COR-L47 (cell line): ENCODE data around the gene MYO18B.

Experiments used
- DNase-seq: peaks from one replicate; lab custom pipeline; 2025; lab: John Stamatoyannopoulos, UW

MYO18B gene

DNA sequence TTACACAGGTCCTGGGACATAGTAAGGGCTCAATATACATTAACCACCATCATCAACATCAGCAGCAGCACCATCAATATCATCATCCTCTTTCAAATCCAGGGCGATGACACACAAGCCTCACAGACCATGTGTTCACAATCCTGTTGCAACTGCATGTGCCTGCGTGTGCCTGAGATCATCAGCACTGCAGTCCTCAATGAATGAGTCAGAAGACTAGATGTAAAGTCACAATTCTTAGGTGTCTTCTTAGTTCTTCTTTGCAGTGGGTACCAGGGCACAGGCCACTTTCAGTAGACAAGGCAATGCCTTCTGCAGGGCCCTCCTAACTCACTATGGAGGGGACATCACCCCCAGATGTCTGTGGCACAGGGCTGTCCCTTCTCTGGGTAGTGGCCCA lies 111.1 kb downstream of the MYO18B start:
- DNase-seq, result no peak

GRCh38 chr22:25853501-25854284 lies 111.7 kb downstream of the MYO18B start:
- peak; percentile 25 for DNase-seq

DNA sequence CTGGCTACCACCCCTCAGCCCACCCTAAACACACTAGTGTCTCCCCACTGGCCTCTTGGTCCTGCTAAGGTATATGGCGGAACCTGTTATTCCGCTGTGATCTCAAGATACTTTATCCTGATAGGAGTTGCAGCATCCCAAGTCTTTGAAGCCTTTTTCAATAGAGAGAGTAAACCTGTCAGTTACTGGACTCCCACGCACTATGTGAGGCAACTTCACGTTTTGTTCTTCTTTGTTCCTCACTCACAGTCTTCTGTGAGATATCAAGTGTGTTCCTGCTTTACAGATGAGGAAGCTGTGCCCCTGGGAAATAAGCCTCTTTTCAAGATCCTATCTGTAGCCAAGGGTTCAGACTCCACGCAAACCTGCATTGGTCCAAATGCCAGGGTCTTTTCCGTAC lies 127.8 kb downstream of the MYO18B start:
- DNase-seq, result no peak

DNA sequence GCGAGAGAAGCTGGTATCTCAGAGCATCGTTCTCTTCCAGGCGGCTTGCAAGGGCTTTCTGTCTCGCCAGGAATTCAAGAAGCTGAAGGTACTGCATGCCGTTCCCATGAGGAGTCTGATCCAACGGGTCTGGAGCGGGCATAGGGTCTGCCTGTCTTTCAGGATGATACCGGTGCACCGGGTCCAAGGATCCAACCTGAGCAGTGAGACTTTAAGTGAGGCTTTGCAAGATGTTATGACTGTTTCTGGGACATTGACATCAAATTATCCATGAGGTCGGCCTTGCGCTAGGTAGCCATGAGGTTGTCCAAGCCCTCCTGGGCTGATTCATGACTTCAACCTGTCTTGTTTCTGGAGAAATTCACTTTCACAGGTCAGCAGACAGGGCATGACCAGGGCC lies 132.3 kb downstream of the MYO18B start:
- no peak for DNase-seq

DNA sequence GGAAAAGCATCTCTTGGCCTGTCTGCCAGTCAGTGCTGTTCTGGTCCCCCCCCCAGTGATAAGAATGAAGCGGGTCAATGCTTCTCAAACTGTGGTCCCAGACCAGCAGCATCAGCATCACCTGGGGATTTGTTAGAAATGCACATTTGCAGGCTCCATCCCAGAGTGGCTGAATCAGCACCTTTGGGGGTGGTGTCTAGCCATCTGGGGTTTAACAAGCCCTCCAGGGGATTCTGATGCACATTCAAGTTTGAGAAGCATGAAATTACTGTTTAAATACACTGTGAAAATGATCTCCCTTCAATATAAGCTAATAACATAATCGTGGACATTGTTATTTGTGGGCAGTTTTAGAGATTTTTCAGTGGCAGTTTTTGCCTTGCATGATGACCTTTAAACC lies 133.5 kb downstream of the MYO18B start:
- no peak for DNase-seq

- no peak for DNase-seq
Measured at GRCh38 chr22:25876871-25877270, 134.9 kb downstream of the MYO18B start.

GRCh38 chr22:25878933-25879332 lies 136.9 kb downstream of the MYO18B start:
- peak; percentile 49 for DNase-seq

DNA sequence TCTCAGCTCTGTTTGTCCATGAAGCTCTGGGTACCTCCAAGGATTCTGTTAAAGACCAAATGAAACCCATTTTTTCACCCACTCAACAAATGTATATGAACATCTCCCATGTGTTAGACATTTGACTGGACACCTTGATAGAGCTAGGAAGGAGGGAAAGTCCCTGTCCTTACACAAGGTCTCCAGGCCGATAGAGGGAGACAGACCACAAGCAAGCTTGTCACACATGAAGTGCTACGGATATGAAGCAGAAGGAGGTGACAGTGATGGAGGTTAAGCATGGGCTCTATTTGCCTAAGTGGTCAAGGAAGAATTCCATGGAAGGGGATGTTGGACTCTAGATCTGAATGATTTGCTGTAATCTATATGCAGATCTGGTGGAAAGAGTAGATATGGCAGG lies 138.5 kb downstream of the MYO18B start:
- DNase-seq, result no peak

DNA sequence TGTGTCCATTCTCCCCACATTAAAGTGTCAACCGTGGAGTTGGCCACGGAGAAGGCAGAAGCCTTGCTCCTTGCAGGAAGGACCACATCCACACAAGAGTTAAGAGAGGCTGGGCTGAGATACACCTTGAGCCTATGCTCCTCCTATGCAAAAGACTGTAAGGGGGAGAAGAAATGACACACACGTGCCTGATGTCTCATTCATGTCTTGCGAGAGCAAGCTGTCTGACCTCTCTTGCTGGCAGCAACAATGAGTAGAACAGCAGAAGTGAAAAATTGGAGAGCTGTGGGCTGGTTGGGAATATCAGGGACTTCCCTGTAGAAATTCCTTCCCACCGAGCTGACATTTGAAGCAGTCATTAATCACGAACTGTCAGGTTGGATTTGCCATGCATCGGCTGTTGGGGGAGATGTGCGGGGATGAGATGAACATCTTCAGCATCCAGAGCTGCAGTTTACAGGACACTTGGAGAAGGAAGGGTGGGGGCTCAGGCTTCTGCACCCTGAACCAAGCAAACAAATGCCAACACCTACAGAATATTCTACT lies 139.3 kb downstream of the MYO18B start:
- no peak for DNase-seq

DNA sequence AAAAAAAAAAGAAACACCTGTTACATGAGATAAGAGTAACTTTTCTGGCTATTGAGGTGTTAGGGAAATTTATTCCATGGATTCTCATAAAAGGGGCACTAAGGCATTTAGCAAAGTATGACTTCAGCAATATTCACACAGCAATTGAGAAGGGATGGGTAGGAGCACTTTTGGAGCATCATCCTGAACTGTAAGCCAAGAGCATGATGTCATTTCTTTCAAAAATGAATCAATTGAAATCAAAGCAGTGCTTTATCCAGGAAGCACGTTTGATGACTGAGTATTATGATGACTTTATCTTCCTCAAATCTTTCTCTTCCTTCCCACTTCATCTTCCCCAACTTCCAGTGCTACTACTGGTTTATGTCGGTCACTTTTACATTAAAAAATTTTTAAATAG lies 140.4 kb downstream of the MYO18B start:
- DNase-seq, result no peak

DNA sequence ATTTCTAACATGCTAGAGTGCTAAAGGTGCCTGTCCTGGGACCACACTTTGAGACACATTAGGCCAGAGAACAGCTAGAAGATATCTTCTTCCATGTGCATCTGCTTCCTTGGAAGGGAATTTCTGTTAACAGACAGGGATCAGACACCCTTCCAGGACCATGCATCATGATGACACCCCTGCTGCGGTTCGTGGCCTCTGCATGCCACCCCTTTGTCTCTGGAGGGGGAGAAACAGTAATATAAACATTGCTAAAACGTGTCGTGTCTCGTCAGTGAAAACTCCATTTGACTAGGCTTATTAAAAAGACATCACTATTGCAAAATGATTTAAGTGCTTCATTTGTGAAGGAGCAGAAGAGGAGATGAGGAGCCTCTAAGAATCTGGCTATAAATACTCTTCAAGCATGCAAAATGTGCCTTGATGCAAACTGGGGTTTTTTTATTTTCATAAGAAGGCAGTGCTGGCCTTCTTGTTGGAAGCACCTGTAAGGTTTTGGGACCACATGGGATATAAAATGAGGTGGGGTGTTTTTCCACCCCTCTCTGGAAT lies 141.6 kb downstream of the MYO18B start:
- DNase-seq, result no peak

GRCh38 chr22:25884121-25884520 lies 142.1 kb downstream of the MYO18B start:
- no peak for DNase-seq

DNA sequence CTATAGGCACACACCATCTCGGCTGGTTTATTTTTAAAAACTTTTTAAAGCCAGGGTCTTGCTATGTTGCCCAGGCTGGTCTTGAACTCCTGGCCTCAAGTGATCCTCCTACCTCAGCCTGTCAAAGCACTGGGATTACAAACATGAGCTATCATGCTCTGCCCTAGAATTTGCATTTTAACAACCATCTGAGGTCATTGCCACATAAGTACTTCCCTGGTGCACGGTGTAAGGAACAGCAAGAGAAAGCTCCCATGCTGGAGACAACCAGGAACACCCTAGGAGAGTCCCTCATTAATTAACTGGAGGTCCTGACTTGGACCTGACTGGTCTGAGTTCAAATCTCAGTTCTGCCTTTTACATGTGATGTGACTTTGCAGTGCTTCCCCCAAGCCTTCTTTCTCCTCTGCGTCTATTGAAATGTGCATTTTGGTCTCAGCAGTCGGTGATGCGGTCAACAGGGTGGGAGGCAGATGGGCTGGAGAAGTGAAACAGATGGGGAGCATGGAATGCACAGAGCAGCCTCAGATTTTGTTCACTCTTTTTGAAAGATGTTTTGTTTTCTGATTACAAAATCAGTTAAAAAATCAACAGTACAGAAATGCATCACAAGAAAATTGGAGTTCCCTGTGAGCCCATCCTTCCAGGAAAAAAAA lies 146.5 kb downstream of the MYO18B start:
- no peak for DNase-seq

GRCh38 chr22:25890651-25891050 lies 148.7 kb downstream of the MYO18B start:
- DNase-seq, result no peak

GRCh38 chr22:25892678-25893077 lies 150.7 kb downstream of the MYO18B start:
- peak; percentile 31 for DNase-seq

DNA sequence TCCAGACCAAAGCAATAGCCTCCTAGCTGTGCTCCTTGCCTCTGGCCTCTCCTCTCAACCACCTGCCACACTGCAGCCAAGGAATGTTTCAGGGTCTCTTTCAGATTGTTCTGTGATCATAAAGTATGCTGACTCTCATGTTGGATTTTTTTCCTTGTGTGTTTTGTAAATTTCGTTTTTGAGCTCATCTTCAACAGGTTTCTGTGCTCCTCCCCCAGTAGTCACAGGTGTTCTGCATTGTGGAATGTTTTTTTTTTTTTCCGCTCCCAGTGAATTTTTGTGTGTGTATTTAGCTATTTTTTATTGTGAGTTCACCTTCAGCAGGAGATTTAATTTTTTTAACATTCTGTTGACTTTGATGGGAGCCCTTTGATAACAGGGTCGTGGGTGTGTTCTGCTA lies 153.7 kb downstream of the MYO18B start:
- no peak for DNase-seq

- DNase-seq, result peak; percentile 32
Measured at GRCh38 chr22:25896098-25896497, 154.1 kb downstream of the MYO18B start.

DNA sequence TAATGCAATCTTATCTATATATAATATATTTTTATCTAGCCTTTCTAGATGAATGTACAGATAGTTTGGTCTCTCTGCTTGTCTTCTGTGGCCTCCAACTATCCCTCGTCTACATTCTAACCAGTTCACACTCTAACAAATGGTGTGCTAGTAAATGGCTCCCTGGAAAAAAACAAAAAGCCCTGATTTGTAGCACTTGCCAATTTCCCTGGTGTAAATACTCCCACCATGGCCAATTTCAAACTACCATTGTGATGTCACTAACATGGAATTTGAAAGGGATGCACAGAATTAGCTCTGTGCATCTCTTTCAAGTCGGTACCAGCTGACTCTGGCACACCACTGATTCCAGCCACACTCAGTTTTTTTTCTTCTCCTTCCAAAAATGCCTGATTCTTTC lies 154.6 kb downstream of the MYO18B start:
- DNase-seq, result no peak

GRCh38 chr22:25898707-25899365 lies 156.8 kb downstream of the MYO18B start:
- no peak for DNase-seq

DNA sequence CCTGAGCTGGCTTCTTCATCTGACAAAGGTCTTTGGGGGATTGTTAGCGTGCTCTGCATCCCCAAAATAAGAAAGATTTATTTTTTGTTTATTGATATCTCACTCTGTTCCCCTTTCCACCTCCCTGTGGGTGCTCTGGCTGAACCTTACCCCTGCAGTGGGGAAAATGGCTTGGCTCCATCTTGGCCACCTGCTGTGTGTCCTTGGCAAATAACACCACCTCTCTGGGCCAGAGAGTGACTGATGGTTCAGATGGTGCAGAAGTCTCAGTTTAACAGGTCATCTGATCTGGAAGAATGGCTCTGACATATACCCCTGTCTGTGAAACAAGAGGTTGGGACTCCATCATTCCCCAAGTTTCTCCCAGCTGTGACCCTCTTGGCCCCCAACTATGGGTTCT lies 157.6 kb downstream of the MYO18B start:
- no peak for DNase-seq

GRCh38 chr22:25900390-25900789 lies 158.4 kb downstream of the MYO18B start:
- DNase-seq, result no peak

DNA sequence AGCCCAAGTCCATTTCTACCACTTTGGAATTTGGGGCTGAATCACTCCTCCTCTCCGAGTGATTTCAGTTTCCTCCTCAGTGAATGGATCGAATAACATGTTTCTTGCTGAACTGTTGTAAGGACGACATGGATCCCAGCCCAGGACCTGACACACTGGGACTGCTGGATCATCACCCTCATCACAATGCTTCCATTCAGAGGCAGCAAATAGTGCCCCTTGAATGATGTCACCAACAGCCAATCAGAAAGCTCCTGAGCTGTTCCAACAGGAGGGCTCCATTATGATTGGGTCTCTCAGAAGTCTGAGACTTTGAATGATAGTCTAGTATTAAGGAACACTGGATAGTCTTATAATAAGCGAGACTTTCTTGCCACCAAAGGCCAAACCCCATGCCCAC lies 158.9 kb downstream of the MYO18B start:
- DNase-seq, result no peak

DNA sequence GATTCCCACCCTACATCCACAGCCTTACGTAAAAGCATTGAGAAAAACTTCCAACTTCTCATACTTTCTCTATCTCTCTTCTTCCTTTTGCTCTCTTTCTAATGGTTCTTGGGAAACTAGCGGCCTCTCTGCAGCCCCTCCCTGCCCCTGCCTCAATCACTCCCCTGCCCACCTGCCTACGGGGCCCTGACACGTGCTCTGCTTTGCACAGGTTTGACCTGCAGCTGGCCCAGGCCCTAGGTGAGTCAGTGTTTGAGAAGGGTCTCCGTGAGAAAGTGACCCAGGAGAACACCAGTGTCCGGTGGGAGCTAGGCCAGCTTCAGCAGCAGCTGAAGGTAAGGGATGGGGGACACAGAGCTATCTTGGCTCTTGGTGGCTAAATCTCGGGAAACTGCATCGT lies 160.4 kb downstream of the MYO18B start:
- DNase-seq, result no peak
